ENCODE results near the gene KANTR. TPM values are rescaled to one million over a fixed set of nuclear protein-coding genes. Genes with fewer than 3 reads are reported as not detected.
"Not testable (repeated sequence)": the region's sequence is repeated elsewhere in the genome, so short reads cannot be mapped to it uniquely, and the experiment has no call there.

KANTR gene
- total RNA-seq, 1 donor: 8.6 TPM

DNA sequence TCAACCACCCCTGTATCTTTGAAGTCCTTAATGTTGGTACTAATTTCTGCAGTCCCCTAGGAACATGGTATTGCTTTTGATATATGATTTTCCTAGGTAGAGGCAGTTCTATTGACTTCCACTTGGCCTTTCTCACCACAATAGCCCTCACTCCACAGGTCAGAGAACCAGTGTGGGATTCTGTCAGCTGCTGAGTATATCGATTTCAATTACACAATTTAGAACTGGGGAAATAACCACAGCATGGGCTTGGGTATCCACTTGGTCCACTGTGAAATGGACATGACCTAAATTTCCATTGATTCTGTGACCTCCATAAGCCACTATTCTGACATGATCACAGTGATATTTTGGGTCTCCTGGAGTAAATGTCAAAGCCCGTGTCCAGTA lies 62.3 kb downstream of the KANTR start:
- DNase-seq (ENCODE audit: low read depth): no peak
- TF ChIP-seq, protein P1, sequence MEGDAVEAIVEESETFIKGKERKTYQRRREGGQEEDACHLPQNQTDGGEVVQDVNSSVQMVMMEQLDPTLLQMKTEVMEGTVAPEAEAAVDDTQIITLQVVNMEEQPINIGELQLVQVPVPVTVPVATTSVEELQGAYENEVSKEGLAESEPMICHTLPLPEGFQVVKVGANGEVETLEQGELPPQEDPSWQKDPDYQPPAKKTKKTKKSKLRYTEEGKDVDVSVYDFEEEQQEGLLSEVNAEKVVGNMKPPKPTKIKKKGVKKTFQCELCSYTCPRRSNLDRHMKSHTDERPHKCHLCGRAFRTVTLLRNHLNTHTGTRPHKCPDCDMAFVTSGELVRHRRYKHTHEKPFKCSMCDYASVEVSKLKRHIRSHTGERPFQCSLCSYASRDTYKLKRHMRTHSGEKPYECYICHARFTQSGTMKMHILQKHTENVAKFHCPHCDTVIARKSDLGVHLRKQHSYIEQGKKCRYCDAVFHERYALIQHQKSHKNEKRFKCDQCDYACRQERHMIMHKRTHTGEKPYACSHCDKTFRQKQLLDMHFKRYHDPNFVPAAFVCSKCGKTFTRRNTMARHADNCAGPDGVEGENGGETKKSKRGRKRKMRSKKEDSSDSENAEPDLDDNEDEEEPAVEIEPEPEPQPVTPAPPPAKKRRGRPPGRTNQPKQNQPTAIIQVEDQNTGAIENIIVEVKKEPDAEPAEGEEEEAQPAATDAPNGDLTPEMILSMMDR (IDR thresholded peaks at IDR 0.05; ENCODE audit: insufficient read depth, low read depth, low read length): no peak
- H3K4me3 ChIP-seq (ENCODE audit: low read depth, low read length): no peak overlapping the region

DNA sequence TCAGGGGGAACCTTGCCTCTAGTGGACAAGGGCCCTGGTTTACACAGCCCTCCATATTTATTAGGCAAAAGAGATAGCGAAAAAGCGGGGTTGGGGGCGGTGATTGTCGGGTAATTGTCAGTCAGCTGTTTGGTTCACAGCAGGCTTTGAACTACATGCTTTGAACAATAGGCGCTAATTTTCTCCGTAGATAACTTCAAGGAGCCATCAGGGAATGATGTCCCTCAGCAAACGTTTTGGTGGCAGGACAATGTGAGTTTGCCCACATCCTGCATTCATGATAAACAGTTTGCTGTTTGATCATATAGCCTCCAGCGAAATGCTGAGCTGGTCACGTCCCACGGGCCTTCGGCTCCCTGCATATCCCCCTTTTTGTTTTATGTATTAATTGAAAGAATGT lies 65.2 kb downstream of the KANTR start:
- H3K4me3 ChIP-seq (ENCODE audit: low read depth, low read length): no peak overlapping the region
- TF ChIP-seq, protein P1 (IDR thresholded peaks at IDR 0.05; ENCODE audit: insufficient read depth, low read depth, low read length): no peak
- DNase-seq (ENCODE audit: low read depth): no peak

DNA sequence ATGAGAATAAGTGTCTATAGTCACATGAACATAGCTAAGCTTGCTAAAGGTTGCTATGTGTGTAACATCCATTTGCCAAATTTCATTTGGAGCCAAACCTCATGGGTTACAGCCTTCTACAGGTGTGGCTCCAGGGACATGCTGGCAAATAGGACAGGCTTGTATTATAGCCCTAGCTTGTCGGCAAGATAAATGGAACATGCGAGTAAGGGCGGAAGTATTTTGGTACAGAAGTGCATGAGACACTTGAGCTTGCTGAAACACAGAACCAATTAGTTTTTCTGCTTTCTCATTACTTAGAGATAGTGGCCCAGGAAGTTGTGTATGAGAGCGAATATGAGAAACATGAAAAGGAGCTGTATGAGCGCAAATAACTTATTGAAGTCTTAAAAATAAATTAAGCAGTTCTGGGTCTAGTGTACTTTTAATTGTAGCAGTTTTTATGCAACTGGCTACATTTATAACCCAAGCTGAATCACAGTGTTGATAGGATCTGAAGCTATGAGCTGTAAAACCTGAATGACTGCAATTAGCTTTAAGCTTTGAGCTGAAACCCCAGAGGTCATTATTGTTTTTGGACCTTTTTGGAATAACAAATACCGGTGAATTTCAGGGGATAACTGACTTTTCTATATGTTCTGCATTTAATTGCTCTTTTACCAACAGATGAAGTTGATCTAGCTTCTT lies 66.5 kb downstream of the KANTR start:
- TF ChIP-seq, protein P1 (IDR thresholded peaks at IDR 0.05; ENCODE audit: insufficient read depth, low read depth, low read length): no peak
- no peak overlapping the region for H3K4me3 ChIP-seq (ENCODE audit: low read depth, low read length)
- peak; percentile 9 for DNase-seq (ENCODE audit: low read depth)

DNA sequence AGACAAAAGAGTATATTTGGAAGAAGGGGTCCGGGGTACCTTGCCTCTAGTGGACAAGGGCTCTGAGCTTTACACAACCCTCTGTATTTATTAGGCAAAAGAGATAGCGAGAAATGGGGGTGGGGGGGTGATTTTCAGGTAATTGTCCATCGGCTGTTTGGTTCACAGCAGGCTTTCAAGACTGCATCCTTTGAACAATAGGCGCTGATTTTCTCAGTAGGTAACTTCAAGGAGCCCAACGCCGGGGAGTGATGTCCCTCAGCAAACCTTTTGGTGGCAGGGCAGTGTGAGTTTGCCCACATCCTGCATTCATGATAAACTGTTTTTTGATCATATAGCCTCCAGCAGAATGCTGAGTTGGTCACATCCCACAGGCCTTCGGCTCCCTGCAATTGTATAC lies 69.5 kb downstream of the KANTR start:
- no peak for DNase-seq (ENCODE audit: low read depth)
- no peak overlapping the region for H3K4me3 ChIP-seq (ENCODE audit: low read depth, low read length)
- TF ChIP-seq, protein P1 (IDR thresholded peaks at IDR 0.05; ENCODE audit: insufficient read depth, low read depth, low read length): no peak

DNA sequence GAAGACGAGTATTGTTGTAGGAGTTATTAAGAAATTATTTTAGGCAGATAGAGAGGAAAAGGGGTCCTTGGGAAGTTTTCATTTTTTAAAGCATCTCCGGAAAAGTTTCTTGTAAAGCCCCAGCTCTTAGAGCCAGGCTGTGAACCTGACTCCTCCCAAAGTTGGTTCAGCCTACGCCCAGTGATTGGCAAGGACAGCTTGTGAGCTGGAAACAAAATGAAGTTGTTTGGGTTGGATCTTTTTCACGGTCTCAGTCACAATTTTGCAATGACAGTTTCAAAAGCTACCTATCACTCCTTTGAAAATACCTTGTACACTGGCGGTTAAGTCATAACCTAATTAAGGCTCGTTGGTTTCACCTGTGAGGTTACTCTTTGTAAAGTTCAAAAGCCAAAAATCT lies 70.6 kb downstream of the KANTR start:
- not testable (repeated sequence) for H3K4me3 ChIP-seq (ENCODE audit: low read depth, low read length); DNase-seq (ENCODE audit: low read depth)

DNA sequence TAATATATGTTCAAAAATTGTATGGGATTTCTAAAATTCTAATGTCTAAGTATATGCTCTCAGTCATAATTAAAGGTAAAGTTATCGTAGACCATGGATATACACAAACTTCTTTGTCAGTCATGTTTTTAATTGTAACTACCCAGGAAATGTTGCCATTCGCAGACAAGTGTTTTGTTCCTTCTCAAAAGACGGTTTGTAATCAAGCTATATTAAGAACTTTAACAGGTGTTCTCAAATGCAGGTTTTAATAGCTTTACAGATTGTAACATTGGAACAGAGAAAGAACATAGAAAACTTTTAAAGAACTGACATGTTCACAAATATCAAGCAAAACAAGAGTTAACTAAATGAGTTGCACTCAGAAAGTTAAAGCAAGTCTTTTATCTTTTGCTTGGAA lies 72.2 kb downstream of the KANTR start:
- no peak for DNase-seq (ENCODE audit: low read depth)
- TF ChIP-seq, protein P1 (IDR thresholded peaks at IDR 0.05; ENCODE audit: insufficient read depth, low read depth, low read length): no peak
- H3K4me3 ChIP-seq (ENCODE audit: low read depth, low read length): no peak overlapping the region

DNA sequence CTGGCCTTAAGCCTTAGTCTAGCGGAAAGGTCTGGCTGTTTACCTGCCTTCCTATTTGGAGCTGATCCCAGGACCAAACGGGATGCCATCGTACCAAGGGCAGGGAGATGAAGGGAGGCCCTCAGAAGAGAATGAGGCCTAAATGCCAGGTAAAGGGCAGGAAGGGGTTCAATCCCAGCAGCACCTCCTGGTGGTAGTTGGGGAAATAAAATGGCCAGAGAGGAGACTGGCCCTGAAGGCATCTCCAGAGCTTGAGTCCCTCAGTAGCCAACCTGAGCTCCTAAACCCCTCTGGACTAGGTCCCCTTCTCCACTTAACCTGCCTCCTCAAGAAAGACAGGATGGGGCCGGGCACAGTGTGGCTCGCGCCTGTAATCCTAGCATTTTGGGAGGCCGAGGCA lies 77.4 kb downstream of the KANTR start:
- TF ChIP-seq, protein P1 (IDR thresholded peaks at IDR 0.05; ENCODE audit: insufficient read depth, low read depth, low read length): no peak
- no peak for DNase-seq (ENCODE audit: low read depth)

More for the DNA sequence above, 77.4 kb downstream of the KANTR start:
- H3K4me3 ChIP-seq (ENCODE audit: low read depth, low read length): no peak overlapping the region

Small RNA genes lying within 50 kb of the gene (small RNA-seq; reads per million reads assigned to genes)
- gene AL139396.1: not detected
- not detected for gene AL591212.2

Other genes starting within 250 kb of the KANTR start
- gene XAGE3, start 226.1 kb upstream of the KANTR start, total RNA-seq: 0.64 TPM in 1 of 2 replicates, not detected in the other
- 19.6 and 20.3 TPM in 2 replicates for gene FAM156B, start 196.8 kb upstream of the KANTR start, total RNA-seq
- 12.1 and 16.1 TPM in 2 replicates for gene FAM156A, start 135.6 kb upstream of the KANTR start, total RNA-seq
- 3.5 and 3.9 TPM in 2 replicates for gene GPR173, start 45.4 kb upstream of the KANTR start, total RNA-seq
- gene TSPYL2, start 11.8 kb upstream of the KANTR start, total RNA-seq: 11.9 and 13.0 TPM in 2 replicates
- 149 and 157 TPM in 2 replicates for gene KDM5C, start 131.1 kb downstream of the KANTR start, total RNA-seq
- 11.0 and 13.8 TPM in 2 replicates for gene IQSEC2, start 187.4 kb downstream of the KANTR start, total RNA-seq